KG1 (cell line): Measurements from ENCODE around the gene TLE6.
"Not testable (repeated sequence)": the region's sequence is repeated elsewhere in the genome, so short reads cannot be mapped to it uniquely, and the experiment has no call there.

Source experiments
- DNase-seq: peaks from one replicate; lab custom pipeline; 2025; lab: John Stamatoyannopoulos, UW

The TLE6 gene

GRCh38 chr19:2974342-2975041 is 2.9 kb upstream of the TLE6 start:
- DNase-seq = no peak

- no peak for DNase-seq
These were observed 759 bp upstream of the TLE6 start for GRCh38 chr19:2976609-2977000.

- no peak for DNase-seq
These were observed 378 bp downstream of the TLE6 start for GRCh38 chr19:2977746-2978138.

GRCh38 chr19:2978166-2978767 is 903 bp downstream of the TLE6 start:
- DNase-seq = no peak

- no peak for DNase-seq
These were observed 1.4 kb downstream of the TLE6 start for GRCh38 chr19:2978772-2979171.

- DNase-seq = no peak
These were observed 4.5 kb downstream of the TLE6 start for GRCh38 chr19:2981898-2982297.

- DNase-seq = no peak
These were observed 5.2 kb downstream of the TLE6 start for GRCh38 chr19:2982561-2982960.

GRCh38 chr19:2982983-2983350 is 5.6 kb downstream of the TLE6 start:
- DNase-seq = no peak

- DNase-seq = no peak
These were observed 6.2 kb downstream of the TLE6 start for GRCh38 chr19:2983351-2984214.

- no peak for DNase-seq
These were observed 6.8 kb downstream of the TLE6 start for GRCh38 chr19:2984215-2984528.

GRCh38 chr19:2986951-2987524 is 9.7 kb downstream of the TLE6 start:
- DNase-seq = no peak

- DNase-seq = no peak
These were observed 10.4 kb downstream of the TLE6 start for GRCh38 chr19:2987797-2988196.

GRCh38 chr19:2988568-2988967 is 11.2 kb downstream of the TLE6 start:
- DNase-seq = no peak

GRCh38 chr19:2989236-2989946 is 12.0 kb downstream of the TLE6 start:
- no peak for DNase-seq

- DNase-seq = not testable (repeated sequence)
These were observed 15.0 kb downstream of the TLE6 start for GRCh38 chr19:2992333-2992732.

GRCh38 chr19:2992958-2993357 is 15.6 kb downstream of the TLE6 start:
- no peak for DNase-seq

- no peak for DNase-seq
These were observed 16.2 kb downstream of the TLE6 start for GRCh38 chr19:2993579-2993978.

GRCh38 chr19:2994588-2995131 is 17.3 kb downstream of the TLE6 start:
- DNase-seq = no peak

- no peak for DNase-seq
These were observed 20.4 kb downstream of the TLE6 start for GRCh38 chr19:2997720-2998119.

GRCh38 chr19:2998642-2999041 is 21.3 kb downstream of the TLE6 start:
- no peak for DNase-seq

GRCh38 chr19:3001235-3001800 is 24.0 kb downstream of the TLE6 start:
- DNase-seq = no peak

- no peak for DNase-seq
These were observed 25.7 kb downstream of the TLE6 start for GRCh38 chr19:3003046-3003445.
